ENCODE data around the gene MAN1A1. TPM values are rescaled to one million over a fixed set of nuclear protein-coding genes. Genes with fewer than 3 reads are reported as not detected.

Gene MAN1A1
- total RNA-seq, 4 donors from 2014 or later, result 30.0 to 99.0 (median 69.8) TPM

DNA sequence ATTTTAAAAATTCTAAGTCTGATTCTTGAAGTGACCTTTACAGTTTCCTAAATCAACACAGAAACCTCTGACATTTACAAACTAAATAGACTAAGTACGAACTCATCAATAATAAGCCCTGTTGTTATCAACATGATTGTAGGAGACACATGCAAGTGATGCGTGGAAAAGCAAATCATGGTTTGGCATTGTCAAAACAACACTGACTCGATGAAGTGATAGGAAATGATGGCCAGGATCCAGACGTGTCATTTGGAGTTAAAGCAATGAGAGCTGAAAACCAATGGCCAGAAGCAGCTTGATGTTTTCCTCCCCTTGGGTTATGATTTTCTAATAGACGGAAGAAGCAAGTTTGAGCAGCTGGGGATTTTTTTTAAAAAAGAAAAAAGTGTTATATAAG, 153.7 kb downstream of the MAN1A1 start:
- TF ChIP-seq, protein P1, sequence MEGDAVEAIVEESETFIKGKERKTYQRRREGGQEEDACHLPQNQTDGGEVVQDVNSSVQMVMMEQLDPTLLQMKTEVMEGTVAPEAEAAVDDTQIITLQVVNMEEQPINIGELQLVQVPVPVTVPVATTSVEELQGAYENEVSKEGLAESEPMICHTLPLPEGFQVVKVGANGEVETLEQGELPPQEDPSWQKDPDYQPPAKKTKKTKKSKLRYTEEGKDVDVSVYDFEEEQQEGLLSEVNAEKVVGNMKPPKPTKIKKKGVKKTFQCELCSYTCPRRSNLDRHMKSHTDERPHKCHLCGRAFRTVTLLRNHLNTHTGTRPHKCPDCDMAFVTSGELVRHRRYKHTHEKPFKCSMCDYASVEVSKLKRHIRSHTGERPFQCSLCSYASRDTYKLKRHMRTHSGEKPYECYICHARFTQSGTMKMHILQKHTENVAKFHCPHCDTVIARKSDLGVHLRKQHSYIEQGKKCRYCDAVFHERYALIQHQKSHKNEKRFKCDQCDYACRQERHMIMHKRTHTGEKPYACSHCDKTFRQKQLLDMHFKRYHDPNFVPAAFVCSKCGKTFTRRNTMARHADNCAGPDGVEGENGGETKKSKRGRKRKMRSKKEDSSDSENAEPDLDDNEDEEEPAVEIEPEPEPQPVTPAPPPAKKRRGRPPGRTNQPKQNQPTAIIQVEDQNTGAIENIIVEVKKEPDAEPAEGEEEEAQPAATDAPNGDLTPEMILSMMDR (IDR thresholded peaks at IDR 0.05), result no peak
- TF ChIP-seq POLR2A (IDR thresholded peaks at IDR 0.05), result no peak
- Histone ChIP-seq H3K36me3 (no peaks in the 10 kb centered on the region), H3K4me3 (no peak overlapping the region), H3K27ac (no peak overlapping the region), H3K4me1 (no peaks in the 10 kb centered on the region), H3K27me3 (no peaks in the 10 kb centered on the region), H3K9me3 (no peaks in the 10 kb centered on the region)
- intact Hi-C loops (cut with DNase I; ENCODE audit: low total_unique reads), result no loop called here
- no peak for DNase-seq

DNA sequence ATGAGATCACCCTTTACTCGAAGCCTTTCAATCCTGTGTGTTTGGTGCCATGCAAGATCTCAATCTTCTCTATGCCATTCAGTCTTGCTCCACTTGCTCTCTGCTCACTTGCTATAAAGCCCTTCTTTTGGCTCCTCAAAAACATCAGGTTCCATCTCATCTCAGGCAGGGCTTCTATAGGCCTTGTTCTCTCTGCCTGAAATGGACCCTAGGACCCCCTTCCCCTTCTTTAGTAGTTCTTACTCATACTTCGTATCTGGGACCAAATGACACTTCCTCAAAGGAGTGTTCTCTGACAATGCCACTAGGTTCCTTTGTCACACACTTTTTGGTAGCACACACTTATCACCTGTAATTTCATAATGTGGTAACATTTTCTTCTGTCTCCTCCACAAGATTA, 154.4 kb downstream of the MAN1A1 start:
- no peaks in the 10 kb centered on the region for H3K4me1 ChIP-seq
- no peak overlapping the region for H3K27ac ChIP-seq
- no peak overlapping the region for H3K4me3 ChIP-seq
- H3K9me3 ChIP-seq, result no peaks in the 10 kb centered on the region
- TF ChIP-seq, protein P1 (IDR thresholded peaks at IDR 0.05), result no peak
- no peak for TF ChIP-seq POLR2A (IDR thresholded peaks at IDR 0.05)
- DNase-seq, result no peak
- no peaks in the 10 kb centered on the region for H3K27me3 ChIP-seq
- intact Hi-C loops (cut with DNase I; ENCODE audit: low total_unique reads), result no loop called here
- H3K36me3 ChIP-seq, result no peaks in the 10 kb centered on the region

DNA sequence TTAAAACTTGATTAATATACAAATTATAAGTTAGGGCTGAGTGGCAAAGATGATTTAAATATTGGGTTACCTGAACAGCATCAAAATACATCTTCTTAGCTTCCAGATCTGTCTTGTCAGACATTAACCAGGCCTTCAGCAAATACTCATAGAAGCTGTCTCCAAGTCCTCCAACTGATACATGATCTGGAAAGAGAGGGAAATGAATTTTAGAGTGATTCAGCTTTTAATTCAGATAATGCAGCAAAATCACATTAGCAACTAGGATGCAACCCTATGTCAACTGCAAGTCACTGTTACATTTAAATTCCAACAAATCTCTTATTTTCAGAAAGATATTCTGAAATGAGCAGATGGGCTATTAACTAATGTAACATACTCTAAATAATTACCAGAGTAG, 155.9 kb downstream of the MAN1A1 start:
- no peak overlapping the region for H3K27ac ChIP-seq
- H3K4me1 ChIP-seq, result no peaks in the 10 kb centered on the region
- intact Hi-C loops (cut with DNase I; ENCODE audit: low total_unique reads), result no loop called here
- H3K36me3 ChIP-seq, result no peaks in the 10 kb centered on the region
- no peak for DNase-seq
- H3K4me3 ChIP-seq, result no peak overlapping the region
- TF ChIP-seq, protein P1 (IDR thresholded peaks at IDR 0.05), result no peak
- TF ChIP-seq POLR2A (IDR thresholded peaks at IDR 0.05), result no peak
- H3K9me3 ChIP-seq, result no peaks in the 10 kb centered on the region
- no peaks in the 10 kb centered on the region for H3K27me3 ChIP-seq

DNA sequence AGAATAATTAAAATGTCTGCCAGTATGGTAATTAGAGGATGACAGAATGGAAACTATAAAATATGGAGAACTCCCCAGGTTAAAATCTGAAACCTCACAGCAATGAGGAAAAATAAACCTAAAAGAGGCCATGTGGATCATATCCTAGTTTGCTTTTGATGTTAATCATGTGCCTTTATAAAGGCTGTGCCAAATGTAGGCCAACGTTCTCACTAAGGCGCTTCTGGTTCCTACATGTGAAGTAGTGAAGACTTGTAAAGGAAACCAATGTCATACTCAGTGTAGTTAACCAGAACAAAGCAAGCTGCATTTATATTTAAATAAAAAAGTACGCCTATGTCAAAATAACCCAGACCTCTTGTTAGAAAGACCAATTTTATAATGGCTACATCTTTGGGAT, 157.4 kb downstream of the MAN1A1 start:
- intact Hi-C loops (cut with DNase I; ENCODE audit: low total_unique reads), result no loop called here
- no peak for DNase-seq
- Histone ChIP-seq H3K9me3 (no peaks in the 10 kb centered on the region), H3K27me3 (no peaks in the 10 kb centered on the region), H3K4me1 (no peaks in the 10 kb centered on the region), H3K36me3 (no peaks in the 10 kb centered on the region), H3K27ac (no peak overlapping the region), H3K4me3 (no peak overlapping the region)
- TF ChIP-seq, protein P1 (IDR thresholded peaks at IDR 0.05), result no peak
- TF ChIP-seq POLR2A (IDR thresholded peaks at IDR 0.05), result no peak

DNA sequence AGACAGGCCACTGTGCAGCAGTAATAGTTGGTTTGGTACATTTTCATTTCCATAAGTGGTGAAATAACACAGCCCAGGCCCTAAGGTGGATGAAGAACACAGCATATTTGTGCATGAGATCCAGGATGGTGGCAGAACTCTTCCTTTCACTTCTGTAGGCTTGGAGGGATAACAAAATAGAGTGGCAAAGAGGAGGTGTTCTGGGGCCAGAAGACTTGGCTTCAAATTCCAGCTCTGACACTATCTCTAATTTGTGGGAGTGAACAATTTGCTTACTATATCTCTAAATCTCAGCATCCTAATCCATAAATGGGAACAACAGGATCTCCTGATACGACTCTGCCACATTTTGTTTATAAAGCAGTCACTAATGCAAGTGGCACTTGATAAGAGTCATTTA, 159.4 kb downstream of the MAN1A1 start:
- no peak overlapping the region for H3K4me3 ChIP-seq
- TF ChIP-seq, protein P1 (IDR thresholded peaks at IDR 0.05), result no peak
- TF ChIP-seq POLR2A (IDR thresholded peaks at IDR 0.05), result no peak

More for the DNA sequence above, 159.4 kb downstream of the MAN1A1 start:
- Histone ChIP-seq H3K36me3 (no peaks in the 10 kb centered on the region), H3K9me3 (no peaks in the 10 kb centered on the region), H3K27me3 (no peaks in the 10 kb centered on the region), H3K4me1 (no peaks in the 10 kb centered on the region), H3K27ac (no peak overlapping the region)
- intact Hi-C loops (cut with DNase I; ENCODE audit: low total_unique reads), result no loop called here
- DNase-seq, result no peak

Data from uterus (tissue), 4 donors.